SK-N-MC (cell line): ENCODE data around the gene SPCS2.
"Not testable (repeated sequence)": the region's sequence is repeated elsewhere in the genome, so short reads cannot be mapped to it uniquely, and the experiment has no call there.

Experiments
- DNase-seq: peaks from one replicate; pipeline ENCODE4 v3.0.0-alpha.2; 2011; ENCODE audit warnings: low read depth, low spot score
- H3K27ac ChIP-seq: fragments of 200-600 bp; sonication (generic); 2 replicates; pipeline ENCODE4 v1.5.1; 2016; ENCODE audit warnings: mixed run types
- H3K36me3 ChIP-seq: fragments of 200-600 bp; sonication (generic); 2 replicates; pipeline ENCODE4 v1.6.1; 2017; ENCODE audit warnings: antibody characterized with exemption, low read length, mixed read lengths; ENCODE audit not compliant: insufficient read depth
- H3K4me3 ChIP-seq: fragments of 200-600 bp; sonication (generic); 2 replicates; pipeline ENCODE4 v1.5.1; 2016
- H3K9ac ChIP-seq: fragments of 200-600 bp; sonication (generic); 2 replicates; pipeline ENCODE4 v1.8.0; 2017; ENCODE audit warnings: mixed run types, mixed read lengths; ENCODE audit not compliant: insufficient read length
- H3K9me3 ChIP-seq: fragments of 200-600 bp; sonication (generic); 2 replicates; pipeline ENCODE4 v1.6.1; 2017; ENCODE audit warnings: low read depth, mild to moderate bottlenecking, antibody characterized with exemption, low read length, moderate library complexity, mixed read lengths
- EZH2 ChIP-seq: fragments of 200-600 bp; sonication (generic); IDR thresholded peaks from one replicate; pipeline ENCODE4 v1.6.1; 2017; ENCODE audit warnings: antibody characterized with exemption
- FOXP2 ChIP-seq: optimal IDR thresholded peaks from 2 replicates; pipeline ENCODE3; 2011; ENCODE audit warnings: mild to moderate bottlenecking, moderate library complexity; ENCODE audit not compliant: insufficient read depth; ENCODE audit errors: extremely low read length, control extremely low read depth
- POLR2AphosphoS5 ChIP-seq: IDR thresholded peaks from 2 replicates; pipeline ENCODE4 v1.6.1; 2012; ENCODE audit warnings: mild to moderate bottlenecking, low read depth, low read length, borderline replicate concordance

The SPCS2 gene

GRCh38 chr11:75002516-75002915, 53.5 kb downstream of the SPCS2 start:
- TF ChIP-seq FOXP2 (no peak), POLR2AphosphoS5 (no peak), EZH2 (no peak)
- no peak for DNase-seq
- Histone ChIP-seq H3K4me3 (no peak overlapping the region), H3K9me3 (no peaks in the 10 kb centered on the region), H3K36me3 (peaks cover 17% of the 10 kb centered on the region), H3K27ac (no peak overlapping the region), H3K9ac (no peak overlapping the region)

- no peaks in the 10 kb centered on the region for H3K9me3 ChIP-seq
- TF ChIP-seq POLR2AphosphoS5, result no peak
- no peak for TF ChIP-seq FOXP2
- no peak for TF ChIP-seq EZH2
- no peak overlapping the region for H3K27ac ChIP-seq
- no peak overlapping the region for H3K9ac ChIP-seq
- peaks cover 17% of the 10 kb centered on the region for H3K36me3 ChIP-seq
- DNase-seq, result no peak
- H3K4me3 ChIP-seq, result no peak overlapping the region
These were observed 55.1 kb downstream of the SPCS2 start for GRCh38 chr11:75004215-75004614.

DNA sequence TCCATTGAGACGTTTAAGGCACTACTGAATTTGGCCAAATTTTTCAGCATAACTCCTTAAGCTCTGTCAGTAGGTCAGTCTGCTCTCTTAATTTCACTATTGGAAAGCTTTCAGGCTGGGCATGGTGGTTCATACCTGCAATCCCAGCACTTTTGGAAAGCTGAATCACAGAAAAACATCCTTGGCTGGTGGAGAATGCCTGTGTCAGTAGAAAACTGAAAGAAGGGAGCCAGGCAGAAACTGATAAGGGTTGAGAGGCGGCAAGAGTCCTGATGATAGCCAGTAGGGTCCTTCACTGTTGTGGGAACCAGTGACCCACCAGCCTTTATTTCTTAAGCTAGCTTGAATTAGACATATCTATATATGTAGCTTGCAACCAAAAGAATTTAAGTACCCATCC, 62.3 kb downstream of the SPCS2 start:
- TF ChIP-seq FOXP2 (no peak), POLR2AphosphoS5 (no peak), EZH2 (no peak)
- no peak for DNase-seq
- peaks cover 7% of the 10 kb centered on the region for H3K36me3 ChIP-seq

DNA sequence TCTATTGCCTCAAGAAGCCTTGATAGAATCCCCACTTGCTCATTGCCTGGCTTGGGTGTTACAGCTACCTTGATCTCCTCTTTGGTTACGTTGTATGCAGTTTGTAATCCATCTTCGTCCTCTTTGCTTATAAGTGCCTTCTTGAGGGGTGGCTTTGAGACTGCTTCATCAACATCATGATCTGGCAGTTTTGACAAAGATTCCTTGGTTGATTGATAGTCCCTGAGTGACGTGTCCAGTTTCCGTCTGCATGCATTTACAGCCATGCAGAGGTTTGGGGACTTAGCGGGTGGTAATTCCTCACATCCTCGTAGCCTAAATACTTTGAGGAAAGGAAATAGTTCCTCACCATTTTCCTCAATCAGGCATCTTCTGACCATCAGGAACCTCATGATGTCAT, 62.8 kb downstream of the SPCS2 start:
- Histone ChIP-seq H3K27ac (no peak overlapping the region), H3K9me3 (no peaks in the 10 kb centered on the region), H3K36me3 (peaks cover 3% of the 10 kb centered on the region; the same call in 1 of the 2 replicates), H3K4me3 (no peak overlapping the region), H3K9ac (no peak overlapping the region)
- TF ChIP-seq EZH2 (no peak), POLR2AphosphoS5 (no peak), FOXP2 (no peak)
- no peak for DNase-seq

More for the DNA sequence above, 62.3 kb downstream of the SPCS2 start:
- Histone ChIP-seq H3K27ac (no peak overlapping the region), H3K9ac (no peak overlapping the region), H3K9me3 (no peaks in the 10 kb centered on the region), H3K4me3 (no peak overlapping the region)

- Histone ChIP-seq H3K9ac (no peak overlapping the region), H3K9me3 (no peaks in the 10 kb centered on the region), H3K27ac (no peak overlapping the region), H3K36me3 (no peaks in the 10 kb centered on the region; the same call in 1 of the 2 replicates), H3K4me3 (no peak overlapping the region)
- no peak for DNase-seq
- TF ChIP-seq FOXP2 (no peak), POLR2AphosphoS5 (no peak)
These were observed 64.0 kb downstream of the SPCS2 start for GRCh38 chr11:75013051-75013450.

DNA sequence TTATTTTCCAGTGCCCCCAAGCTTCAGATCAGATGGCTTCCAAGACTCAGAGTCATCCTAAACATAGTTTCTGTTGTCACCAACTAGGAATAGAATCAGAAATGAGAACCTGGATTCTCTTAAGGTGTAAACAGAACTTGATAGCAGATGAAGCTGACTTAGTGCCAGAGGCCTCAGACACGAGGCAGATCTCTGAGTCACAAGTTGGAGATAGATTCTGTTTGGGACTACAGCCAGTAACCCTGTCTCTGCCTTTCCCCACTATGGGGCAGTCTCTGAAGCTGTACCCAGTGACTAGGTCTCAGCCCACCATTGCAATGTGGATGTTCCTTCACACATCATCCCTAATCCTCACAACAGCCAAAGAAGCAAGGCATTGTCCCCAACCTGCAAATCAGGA, 65.1 kb downstream of the SPCS2 start:
- Histone ChIP-seq H3K27ac (no peak overlapping the region), H3K4me3 (no peak overlapping the region), H3K9ac (no peak overlapping the region), H3K9me3 (no peaks in the 10 kb centered on the region), H3K36me3 (no peaks in the 10 kb centered on the region; the same call in 1 of the 2 replicates)
- no peak for TF ChIP-seq POLR2AphosphoS5
- no peak for TF ChIP-seq FOXP2
- no peak for TF ChIP-seq EZH2
- no peak for DNase-seq

DNA sequence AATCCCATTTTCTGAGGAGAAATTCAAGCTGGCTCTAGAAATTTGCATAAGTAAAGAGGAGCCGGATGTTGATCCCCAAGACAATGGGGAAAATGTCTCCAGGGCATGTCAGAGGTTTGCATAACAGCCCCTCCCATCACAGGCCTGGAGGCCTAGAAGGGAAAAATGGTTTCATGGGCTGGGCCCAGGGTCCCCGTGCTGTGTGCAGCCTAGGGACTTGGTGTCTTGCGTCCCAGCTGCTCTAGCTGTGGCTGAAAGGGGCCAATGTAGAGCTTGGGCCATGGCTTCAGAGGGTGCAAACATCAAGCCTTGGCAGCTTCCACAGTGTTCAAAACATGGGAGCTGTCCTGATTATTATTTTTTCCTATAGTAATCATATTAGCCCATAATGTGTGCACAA, 70.1 kb downstream of the SPCS2 start:
- H3K9ac ChIP-seq, H3K27ac ChIP-seq, H3K4me3 ChIP-seq, H3K9me3 ChIP-seq, H3K36me3 ChIP-seq, DNase-seq: not testable (repeated sequence)

GRCh38 chr11:75020328-75020727, 71.3 kb downstream of the SPCS2 start:
- H3K9ac ChIP-seq, H3K36me3 ChIP-seq, DNase-seq, H3K9me3 ChIP-seq, H3K4me3 ChIP-seq, H3K27ac ChIP-seq: not testable (repeated sequence)

- H3K36me3 ChIP-seq, result no peaks in the 10 kb centered on the region
- DNase-seq, result no peak
- no peak overlapping the region for H3K4me3 ChIP-seq
- H3K27ac ChIP-seq, result no peak overlapping the region
- H3K9ac ChIP-seq, result no peak overlapping the region
- H3K9me3 ChIP-seq, result no peaks in the 10 kb centered on the region
- TF ChIP-seq EZH2, result no peak
- no peak for TF ChIP-seq FOXP2
- no peak for TF ChIP-seq POLR2AphosphoS5
These were observed 73.2 kb downstream of the SPCS2 start for GRCh38 chr11:75022296-75022695.

- H3K9me3 ChIP-seq, result no peaks in the 10 kb centered on the region
- H3K36me3 ChIP-seq, result no peaks in the 10 kb centered on the region
- no peak overlapping the region for H3K27ac ChIP-seq
- TF ChIP-seq POLR2AphosphoS5 (no peak), FOXP2 (no peak), EZH2 (no peak)
- peak; percentile 28 for DNase-seq
- H3K4me3 ChIP-seq, result no peak overlapping the region
- H3K9ac ChIP-seq, result no peak overlapping the region
These were observed 73.8 kb downstream of the SPCS2 start for GRCh38 chr11:75022759-75023396.
